GM21723 (cell line): Measurements from ENCODE around the gene GYPE.
"Not testable (repeated sequence)": the region's sequence is repeated elsewhere in the genome, so short reads cannot be mapped to it uniquely, and the experiment has no call there.

Experiments used
- ATAC-seq: cut with Tn5 transposase; IDR thresholded peaks from one replicate; pipeline ENCODE4 v1.9.1; 2021; ENCODE audit warnings: mild to moderate bottlenecking, moderate library complexity; ENCODE audit not compliant: unreplicated experiment

The GYPE gene

DNA sequence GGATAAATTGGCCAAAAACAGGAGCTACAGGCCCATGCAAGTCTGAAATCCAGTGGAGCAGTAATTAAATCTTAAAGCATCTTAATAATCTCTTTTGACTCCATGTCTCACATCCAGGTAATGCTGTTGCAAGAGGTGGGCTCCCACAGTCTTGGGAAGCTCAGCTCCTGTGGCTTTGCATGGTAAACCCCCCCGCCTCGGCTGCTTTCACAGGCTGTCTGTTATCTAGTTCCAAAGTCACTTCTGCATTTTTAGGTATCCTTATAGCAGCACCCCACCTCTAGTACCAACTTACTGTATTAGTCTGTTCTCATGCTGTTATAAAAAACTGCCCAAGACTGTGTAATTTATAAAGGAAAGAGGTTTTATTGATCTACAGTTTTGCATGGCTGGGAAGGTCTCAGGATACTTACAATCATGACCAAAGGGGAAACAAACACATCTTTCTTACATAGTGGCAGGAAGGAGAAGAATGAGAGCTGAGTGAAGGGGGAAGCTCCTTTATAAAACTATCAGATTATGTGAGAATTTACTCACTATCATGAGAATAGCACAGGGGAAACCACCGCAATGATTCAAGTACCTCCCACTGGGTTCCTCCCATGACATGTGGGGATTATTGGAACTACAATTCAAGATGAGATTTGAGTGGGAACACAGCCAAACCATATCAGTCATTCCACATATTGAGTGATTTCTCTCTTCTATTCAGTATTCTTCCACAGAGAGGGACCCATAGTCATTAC lies 34.7 kb downstream of the GYPE start:
- ATAC-seq: not testable (repeated sequence)

GRCh38 chr4:143869925-143870324 lies 35.4 kb downstream of the GYPE start:
- ATAC-seq: not testable (repeated sequence)

DNA sequence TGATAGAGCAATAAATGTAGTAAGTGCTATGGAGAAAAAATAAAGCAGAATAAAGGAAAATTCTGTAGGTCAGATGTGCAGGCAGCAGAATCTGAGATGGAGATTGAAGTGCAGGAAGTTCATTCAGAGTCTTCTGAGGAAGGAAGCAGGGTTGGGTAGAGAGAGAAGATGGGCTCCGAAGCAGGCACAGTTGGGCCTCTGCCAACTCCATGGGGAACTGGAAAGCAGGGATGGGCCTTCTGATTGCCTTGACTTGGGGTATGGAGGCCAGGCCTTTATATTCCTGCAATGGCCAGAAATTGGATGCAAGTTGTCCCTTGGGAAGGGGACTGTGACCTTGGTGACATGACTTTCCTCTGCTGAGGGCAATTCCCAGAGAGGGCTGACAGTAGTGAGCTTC lies 42.6 kb downstream of the GYPE start:
- ATAC-seq: not testable (repeated sequence)

DNA sequence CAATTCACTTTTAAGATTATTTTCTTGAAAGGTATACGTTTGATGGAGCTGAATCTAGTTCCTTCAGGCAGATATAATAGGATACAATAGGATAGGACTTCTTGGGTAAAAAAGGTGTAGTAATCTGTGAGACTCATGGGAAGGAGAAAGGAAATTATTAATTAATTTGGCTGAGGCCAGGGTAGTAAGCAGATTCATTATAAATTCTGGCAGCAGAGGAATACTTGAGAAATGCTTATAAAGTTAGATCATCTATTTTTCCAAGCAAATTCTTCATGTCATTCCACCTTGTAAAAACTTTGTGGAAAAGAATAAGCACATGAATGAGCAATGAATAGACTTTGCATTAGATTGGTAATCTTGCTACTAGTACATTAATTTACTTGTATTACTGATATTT lies 46.9 kb downstream of the GYPE start:
- ATAC-seq: no peak

- not testable (repeated sequence) for ATAC-seq
These were observed 47.7 kb downstream of the GYPE start for GRCh38 chr4:143857391-143858336.

DNA sequence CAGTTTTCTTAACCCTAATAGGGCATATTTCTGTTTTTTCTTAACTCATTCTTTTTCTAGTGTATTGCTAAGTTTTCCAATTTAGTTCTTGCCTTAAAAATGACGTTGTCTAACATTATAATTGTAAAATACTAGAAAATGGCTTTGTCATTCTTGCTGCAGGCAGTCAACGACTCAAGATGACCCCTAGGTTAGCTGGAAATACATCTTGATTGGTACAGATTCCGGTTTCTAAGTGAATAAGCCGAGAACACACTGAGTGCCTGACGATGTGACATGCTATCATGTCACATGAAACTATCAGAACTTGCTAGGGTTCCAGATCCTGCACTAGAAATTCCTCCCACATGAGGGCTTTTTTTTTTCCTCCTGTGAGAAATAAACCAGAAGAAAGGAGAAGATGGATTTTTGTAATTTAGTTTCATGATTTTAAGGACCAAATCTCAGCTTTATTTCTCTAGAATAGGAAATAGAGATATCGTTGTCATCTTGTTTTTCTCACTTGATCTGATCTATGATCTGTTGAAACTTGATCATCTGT lies 49.3 kb downstream of the GYPE start:
- ATAC-seq: not testable (repeated sequence)

- not testable (repeated sequence) for ATAC-seq
These were observed 50.7 kb downstream of the GYPE start for GRCh38 chr4:143854645-143855044.

DNA sequence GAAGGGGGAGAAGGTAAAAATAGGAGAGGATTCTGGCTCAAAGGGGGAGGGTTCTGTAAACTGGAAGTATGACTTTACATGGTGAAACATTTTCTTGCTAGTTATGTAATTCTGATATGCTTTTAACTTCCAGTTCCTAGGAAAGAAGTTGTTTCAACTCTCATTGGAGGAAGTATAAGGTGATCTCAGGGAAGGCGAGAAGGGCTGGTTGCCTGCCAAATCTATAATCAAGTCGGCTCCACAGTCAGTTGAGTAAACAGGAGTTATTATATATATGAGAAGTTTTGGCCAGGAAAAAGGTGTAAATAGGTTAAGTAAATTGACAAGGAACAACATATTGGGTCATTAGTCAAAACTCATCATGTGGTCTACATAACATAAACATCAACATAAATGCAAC lies 56.1 kb downstream of the GYPE start:
- ATAC-seq: not testable (repeated sequence)

DNA sequence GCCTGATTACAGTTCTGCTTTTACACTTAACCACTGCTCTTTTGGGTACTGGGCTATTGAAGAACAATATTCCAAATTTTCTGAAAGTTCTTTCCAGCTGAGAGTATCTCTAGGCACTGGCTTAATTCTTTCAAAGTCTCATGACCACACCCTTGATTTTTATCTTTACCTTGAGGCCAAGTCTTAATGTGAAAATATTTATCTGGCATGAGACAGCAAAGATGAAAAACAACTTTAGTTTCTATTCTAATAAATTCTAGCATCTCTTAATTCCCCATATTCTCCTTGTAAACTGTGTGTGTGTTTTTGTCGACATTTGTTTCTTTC lies 61.9 kb downstream of the GYPE start:
- ATAC-seq: not testable (repeated sequence)

DNA sequence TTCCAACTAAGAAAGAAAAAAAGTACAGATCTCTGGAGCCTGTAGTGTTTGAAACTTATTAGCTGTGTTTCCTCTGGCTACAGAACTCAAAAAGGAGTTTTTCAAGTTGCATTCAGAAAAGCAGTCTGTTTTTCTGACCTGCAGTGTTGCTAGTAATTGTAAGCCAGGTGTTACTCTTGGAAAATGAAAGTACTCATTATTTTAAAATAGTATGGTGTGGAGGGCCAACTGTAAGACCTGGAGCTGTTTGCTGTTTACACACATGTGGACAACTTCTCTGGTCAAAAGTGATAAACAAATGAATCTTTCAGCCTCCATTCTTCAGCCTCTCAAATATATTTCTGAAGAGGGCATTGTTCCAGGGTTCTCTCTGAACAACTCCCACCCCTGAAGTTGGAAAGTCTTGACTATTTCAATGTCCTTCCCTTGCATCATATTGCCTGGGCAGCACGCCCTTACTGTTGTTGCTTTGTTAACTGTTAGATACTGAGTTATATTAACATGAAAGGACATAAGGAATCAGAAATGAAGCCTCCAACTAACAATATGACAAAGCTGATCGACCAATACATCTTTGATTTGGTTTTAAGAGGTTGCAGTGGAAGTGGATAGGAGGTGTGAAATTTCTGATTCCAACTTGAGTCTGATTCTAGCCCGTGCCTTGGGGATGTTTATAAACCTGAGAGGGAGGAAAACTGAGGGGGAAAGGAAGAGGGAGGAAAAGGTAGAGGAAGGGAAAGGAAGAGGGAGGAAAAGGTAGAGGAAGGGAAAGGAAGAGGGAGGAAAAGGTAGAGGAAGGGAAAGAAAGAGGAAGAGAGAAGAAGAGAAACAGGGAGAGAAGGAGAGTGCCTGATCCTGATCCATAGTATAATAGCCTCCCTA lies 62.5 kb downstream of the GYPE start:
- not testable (repeated sequence) for ATAC-seq

DNA sequence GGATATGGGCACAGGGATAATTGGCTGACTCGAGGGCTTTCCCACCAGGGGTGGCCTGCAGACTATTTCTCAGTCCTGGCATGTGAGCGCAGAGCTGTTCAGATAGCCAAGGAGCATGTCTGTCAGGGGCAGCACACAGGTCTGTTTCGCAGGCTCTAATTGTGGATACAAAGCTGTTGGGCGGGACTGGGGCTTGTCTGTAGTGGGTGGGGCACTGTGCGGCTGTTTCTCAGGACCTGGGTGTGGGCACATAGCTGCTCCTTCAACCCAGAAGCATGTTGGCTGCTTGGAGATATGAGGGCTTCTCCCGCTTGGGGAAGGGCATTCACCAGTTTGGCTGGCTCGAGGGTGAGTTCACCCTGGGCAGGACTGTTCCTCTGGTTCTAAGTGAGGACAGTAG lies 65.9 kb downstream of the GYPE start:
- not testable (repeated sequence) for ATAC-seq

DNA sequence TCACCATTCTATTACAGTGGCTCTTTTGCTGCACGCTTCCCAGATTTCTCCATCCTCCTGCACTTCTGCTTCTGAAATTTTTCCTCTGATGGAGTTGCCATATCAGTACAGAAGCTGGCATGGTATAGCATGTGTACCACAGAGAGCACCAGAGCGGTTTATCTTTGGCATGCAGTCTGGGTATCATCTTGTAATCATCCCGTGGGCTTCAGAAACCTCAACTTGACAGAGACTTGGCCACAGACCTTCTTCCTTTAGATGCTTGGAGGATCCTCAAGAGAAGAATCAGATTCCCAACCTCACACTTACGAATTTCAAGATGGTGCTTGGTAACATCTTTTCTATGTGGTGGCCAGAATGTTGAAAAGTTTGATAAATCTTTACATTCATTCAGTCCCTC lies 71.2 kb downstream of the GYPE start:
- ATAC-seq: not testable (repeated sequence)

DNA sequence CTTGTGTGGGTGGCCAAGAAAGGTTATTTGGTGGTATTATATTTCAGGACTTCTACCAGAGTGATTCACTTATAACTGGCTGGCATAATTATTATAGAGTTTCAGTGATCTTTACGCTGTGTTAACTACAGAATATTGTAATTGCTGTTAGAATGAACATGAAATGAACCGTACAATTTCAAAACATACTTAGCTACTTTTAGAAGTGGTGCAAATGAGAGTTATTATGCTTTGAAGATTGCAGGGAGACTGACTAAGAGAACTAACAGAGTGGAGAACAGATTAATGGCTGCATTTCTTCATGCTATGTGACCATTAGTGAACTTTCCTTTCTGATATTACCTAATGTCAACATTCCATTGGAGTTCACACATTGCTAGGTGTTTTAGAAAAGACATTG lies 71.7 kb downstream of the GYPE start:
- ATAC-seq: not testable (repeated sequence)

DNA sequence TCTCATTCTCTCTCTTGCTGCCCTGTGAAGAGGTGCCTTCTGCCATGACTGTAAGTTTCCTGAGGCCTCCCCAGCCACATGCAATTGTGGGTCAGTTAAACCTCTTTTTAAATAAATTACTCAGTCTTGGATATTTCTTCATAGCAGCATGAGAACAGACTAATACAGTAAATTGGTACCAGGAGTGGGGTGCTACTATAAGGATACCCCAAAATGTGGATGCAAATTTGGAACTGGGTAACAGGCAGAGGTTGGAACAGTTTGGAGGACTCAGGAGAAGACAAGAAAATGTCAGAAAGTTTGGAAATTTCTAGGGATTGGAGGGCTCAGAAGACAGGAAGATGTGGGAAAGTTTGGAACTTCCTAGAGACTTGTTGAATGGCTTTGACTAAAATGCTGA lies 74.8 kb downstream of the GYPE start:
- not testable (repeated sequence) for ATAC-seq

DNA sequence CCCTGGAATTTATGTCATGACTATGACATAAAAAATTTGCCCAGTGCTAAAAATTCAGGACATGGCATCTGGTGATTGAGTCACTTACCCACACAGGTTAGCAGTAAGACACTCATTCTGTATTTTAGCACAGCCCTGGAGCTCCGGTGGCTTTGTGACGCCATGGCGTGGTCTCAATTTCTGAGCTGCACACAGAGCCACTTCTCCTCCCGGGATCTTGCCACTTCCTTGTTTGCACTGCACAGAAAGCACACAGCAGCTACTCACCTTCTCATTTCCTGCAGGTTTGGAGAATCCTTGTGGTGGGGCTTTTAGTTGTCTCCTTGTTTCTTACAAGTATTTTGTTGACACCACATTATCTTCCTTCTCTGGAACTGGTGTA lies 76.1 kb downstream of the GYPE start:
- ATAC-seq: not testable (repeated sequence)
